ENCODE data around the gene HSPBP1. TPM values are rescaled to one million over a fixed set of nuclear protein-coding genes. Genes with fewer than 3 reads are reported as not detected.

HSPBP1 gene
- total and polyA plus RNA-seq, 9 of the 15 experiments (the other 6 are each of a cell fraction or from before 2014, with no cell fraction given) = 0.83 to 81.3 (median 21.8) TPM

DNA sequence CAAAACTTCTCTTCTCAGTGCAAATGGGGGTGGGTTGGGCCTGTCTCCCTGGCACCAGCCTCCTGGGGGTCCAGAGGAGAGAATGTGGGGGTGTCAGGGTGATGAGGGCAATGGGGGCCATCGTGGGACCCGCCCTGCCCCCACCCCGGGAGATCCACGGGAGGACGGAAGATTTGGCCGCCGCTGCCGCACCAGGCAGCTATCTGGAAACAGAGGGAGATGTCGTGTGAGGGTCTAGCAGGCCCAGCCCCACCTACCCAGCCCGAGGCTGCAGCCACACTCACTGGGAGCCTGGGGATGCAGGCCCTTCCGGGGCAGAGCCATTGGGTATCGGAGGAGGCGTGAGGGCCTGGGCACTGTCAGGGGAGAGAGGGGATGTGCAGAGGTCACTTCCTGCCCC is 49.6 kb downstream of the HSPBP1 start:
- ChIA-PET POLR2A (interaction anchor here (1.0 to 1.2 kb wide), 2 partner anchors 10 to 14 kb away, joined by 6 to 9 read pairs; no protein-coding TSS in a partner anchor), CTCF (ENCODE audit: low intra/inter-chr PET ratio) (no interaction called here)
- Histone ChIP-seq H3K79me2 (ENCODE audit: control insufficient read depth, insufficient read depth, low read length) (no peaks in the 10 kb centered on the region), H3K4me2 (ENCODE audit: insufficient read depth, low read length) (no peak overlapping the region), H2AFZ (ENCODE audit: low read depth, low read length) (no peak overlapping the region), H3K27ac (ENCODE audit: extremely low read depth, low read depth, low read length) (no peak overlapping the region), H3K36me3 (ENCODE audit: control insufficient read depth, insufficient read depth, low read length) (peaks cover 93% of the 10 kb centered on the region), H4K20me1 (replicated peaks; ENCODE audit: control insufficient read depth, insufficient read depth, low read length) (no peaks in the 10 kb centered on the region), H3K4me3 (no peak overlapping the region), H3K27me3 (ENCODE audit: control insufficient read depth in 2 of 2, insufficient read depth in 2 of 2, low read length in 2 of 2) (no peaks in the 10 kb centered on the region), H3K9me3 (replicated peaks; ENCODE audit: control insufficient read depth, insufficient read depth, low read depth, low read length) (no peaks in the 10 kb centered on the region), H3K9me1 (ENCODE audit: control insufficient read depth, insufficient read depth, low read length) (peaks cover 3% of the 10 kb centered on the region), H3K9ac (ENCODE audit: insufficient read depth in 1 of 2, low read depth in 2 of 2, low read length in 2 of 2) (no peak overlapping the region), H3K4me1 (replicated peaks in 1 of 2; ENCODE audit: control insufficient read depth in 2 of 2, insufficient read depth in 2 of 2, low read length in 2 of 2) (peaks cover 0 to 43% of the 10 kb centered on the region in 2 experiments; a peak in 1 of 5 replicates)
- TF ChIP-seq SOX6 (IDR thresholded peaks at IDR 0.05) (no peak), ZC3H4 (CRISPR knock-in tag; IDR thresholded peaks at IDR 0.05; ENCODE audit: borderline replicate concordance) (no peak), POLR2G (IDR thresholded peaks at IDR 0.05; ENCODE audit: low read depth, low read length) (peak; percentile 46; the same call in 1 of the 2 replicates)
- TF ChIP-seq, protein P1, sequence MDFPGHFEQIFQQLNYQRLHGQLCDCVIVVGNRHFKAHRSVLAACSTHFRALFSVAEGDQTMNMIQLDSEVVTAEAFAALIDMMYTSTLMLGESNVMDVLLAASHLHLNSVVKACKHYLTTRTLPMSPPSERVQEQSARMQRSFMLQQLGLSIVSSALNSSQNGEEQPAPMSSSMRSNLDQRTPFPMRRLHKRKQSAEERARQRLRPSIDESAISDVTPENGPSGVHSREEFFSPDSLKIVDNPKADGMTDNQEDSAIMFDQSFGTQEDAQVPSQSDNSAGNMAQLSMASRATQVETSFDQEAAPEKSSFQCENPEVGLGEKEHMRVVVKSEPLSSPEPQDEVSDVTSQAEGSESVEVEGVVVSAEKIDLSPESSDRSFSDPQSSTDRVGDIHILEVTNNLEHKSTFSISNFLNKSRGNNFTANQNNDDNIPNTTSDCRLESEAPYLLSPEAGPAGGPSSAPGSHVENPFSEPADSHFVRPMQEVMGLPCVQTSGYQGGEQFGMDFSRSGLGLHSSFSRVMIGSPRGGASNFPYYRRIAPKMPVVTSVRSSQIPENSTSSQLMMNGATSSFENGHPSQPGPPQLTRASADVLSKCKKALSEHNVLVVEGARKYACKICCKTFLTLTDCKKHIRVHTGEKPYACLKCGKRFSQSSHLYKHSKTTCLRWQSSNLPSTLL (IDR thresholded peaks at IDR 0.05) = no peak
- BruUV-seq (replicated peaks) = no TSS peak
- DNase-seq (ENCODE audit: extremely low read depth in 1 of 4, low spot score in 3 of 4) (no peak), ATAC-seq (no peak), FAIRE-seq (no peak)
- in situ Hi-C loops (cut with MboI) (no loop called here), intact Hi-C loops (cut with micrococcal nuclease) (no loop called here)
- 88% methylated on average over 10 of the region's 13 CpGs for WGBS (ENCODE audit: insufficient coverage, low coverage, missing lambda C conversion rate)
